ENCODE measurements around the gene GANAB. TPM values are rescaled to one million over a fixed set of nuclear protein-coding genes. Genes with fewer than 3 reads are reported as not detected.
"Not testable (repeated sequence)": the region's sequence is repeated elsewhere in the genome, so short reads cannot be mapped to it uniquely, and the experiment has no call there.

Gene GANAB
- total RNA-seq, result 146 and 347 TPM in 2 replicates

DNA sequence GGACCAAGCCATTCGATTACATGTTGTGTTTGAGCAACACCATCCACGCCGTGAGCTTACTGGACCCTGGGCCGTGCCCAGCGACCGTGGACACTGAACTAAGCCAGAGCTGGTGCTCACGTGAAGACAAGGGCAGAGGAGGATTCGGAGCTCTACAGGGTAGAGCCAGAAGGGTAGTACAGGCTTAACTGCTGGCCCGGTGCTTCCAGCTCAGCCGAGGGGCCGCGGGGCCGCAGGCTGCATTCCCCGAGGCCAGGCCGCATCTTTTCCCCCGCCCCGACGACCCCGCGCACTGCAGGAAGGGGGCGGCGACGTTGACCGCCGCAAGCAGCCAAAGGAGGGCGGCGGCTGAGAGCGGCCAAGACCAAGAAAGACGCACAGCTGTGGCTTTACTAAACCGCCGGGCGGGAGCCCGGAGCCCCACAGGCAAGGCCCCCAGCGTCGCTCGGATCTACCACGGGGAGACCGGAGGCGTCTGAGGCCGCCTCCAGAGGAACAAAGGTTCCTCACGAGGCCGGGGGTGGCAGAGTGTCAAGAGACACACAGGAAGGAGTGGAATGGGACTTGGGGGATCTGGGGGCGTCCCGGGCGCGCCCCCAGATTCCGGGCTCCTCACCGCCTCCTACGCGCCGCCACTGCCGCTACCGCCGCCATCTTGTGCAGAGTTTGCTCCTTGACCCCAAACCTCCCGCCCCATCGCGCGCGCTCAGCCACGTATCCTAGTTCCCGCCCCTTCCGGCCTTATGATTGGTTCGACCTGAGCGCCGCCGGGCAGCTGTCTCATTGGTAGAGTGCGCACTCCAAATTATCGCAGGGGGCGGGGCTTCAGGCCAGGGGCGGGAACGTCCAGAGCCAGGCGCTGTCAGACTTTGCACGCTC lies at the start of gene GANAB:
GANAB (minus strand) TSS at position 668 of the 879 bp plus-strand sequence; CDS start at position 654, 14 bp downstream.
- peak; percentile 88 for DNase-seq (ENCODE audit: low read depth)

- peak; percentile 63 for DNase-seq (ENCODE audit: low read depth)
Observed at GRCh38 chr11:62694455-62695167, 48.2 kb upstream of the GANAB start.

DNA sequence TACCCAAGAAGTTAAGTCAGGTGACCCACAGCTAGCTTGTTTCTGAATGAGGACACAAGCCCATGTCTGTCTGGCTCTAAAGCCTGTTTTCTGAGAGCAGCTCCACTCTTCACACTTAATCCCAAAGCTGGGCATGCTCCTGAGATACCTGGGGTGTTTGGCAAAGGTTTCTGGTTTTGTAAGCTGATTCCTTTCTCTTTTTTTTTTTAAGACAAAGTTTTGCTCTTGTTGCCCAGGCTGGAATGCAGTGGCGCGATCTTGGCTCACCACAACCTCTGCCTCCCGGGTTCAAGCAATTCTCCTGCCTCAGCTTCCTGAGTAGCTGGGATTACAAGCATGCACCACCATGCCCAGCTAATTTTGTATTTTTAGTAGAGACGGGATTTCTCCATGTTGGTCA lies 47.2 kb upstream of the GANAB start:
- DNase-seq (ENCODE audit: low read depth), result not testable (repeated sequence)

- DNase-seq (ENCODE audit: low read depth), result no peak
Observed at GRCh38 chr11:62689421-62690183, 43.2 kb upstream of the GANAB start, which contains the start of gene LRRN4CL. Gene LRRN4CL, minus strand, starts transcription at chr11:62689530. Its CDS starts 1,022 bp downstream, at chr11:62688508.

GRCh38 chr11:62688491-62688890 lies 42.1 kb upstream of the GANAB start:
- peak; percentile 34 for DNase-seq (ENCODE audit: low read depth)

DNA sequence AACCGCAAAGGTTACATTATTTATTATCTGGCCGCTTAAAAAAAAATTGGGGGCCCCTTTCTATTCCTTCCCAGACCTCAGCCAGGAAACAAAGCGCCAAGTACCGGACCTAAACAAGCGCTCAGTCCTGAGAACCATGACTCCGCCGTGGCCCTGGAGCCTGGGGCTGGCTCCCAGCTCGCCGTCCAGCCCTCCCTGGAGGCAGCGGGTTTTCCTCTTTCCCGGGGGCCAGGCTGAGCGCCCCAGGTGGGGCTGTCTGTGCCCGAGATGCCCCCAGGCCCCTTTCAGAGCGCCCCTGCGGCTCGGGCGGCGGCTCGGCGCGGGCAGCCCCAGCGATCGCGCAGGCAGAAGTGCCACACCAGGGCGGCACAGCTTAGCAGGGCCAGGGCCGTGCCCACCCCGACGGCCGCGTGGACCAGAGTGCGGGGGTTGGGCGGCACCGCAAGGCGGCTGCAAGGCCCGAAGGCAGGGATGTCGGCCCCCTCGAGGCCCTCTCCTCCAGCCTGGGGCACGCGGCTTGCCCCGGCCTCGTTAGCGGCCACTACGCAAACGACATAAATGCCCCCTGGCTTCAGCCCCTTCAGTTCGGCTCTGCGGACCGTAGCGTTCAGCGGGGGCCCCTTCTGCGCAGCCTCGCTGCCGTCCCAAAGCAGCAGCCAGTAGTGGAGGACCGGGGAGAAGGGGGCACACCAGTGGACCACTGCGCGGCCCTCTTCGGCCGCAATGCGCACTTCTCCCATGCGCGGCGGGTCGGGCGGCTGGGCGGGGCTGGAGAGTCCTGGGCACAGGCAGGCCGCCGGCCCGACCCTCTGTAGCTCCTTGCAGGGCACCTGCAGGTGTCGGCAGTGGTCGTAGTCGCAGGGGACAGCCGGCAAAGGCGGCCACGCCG lies 41.3 kb upstream of the GANAB start:
- no peak for DNase-seq (ENCODE audit: low read depth)

- DNase-seq (ENCODE audit: low read depth), result no peak
Observed at GRCh38 chr11:62682518-62682917, 36.1 kb upstream of the GANAB start.

GRCh38 chr11:62680825-62681240 lies 34.4 kb upstream of the GANAB start:
- peak; percentile 82 for DNase-seq (ENCODE audit: low read depth)

DNA sequence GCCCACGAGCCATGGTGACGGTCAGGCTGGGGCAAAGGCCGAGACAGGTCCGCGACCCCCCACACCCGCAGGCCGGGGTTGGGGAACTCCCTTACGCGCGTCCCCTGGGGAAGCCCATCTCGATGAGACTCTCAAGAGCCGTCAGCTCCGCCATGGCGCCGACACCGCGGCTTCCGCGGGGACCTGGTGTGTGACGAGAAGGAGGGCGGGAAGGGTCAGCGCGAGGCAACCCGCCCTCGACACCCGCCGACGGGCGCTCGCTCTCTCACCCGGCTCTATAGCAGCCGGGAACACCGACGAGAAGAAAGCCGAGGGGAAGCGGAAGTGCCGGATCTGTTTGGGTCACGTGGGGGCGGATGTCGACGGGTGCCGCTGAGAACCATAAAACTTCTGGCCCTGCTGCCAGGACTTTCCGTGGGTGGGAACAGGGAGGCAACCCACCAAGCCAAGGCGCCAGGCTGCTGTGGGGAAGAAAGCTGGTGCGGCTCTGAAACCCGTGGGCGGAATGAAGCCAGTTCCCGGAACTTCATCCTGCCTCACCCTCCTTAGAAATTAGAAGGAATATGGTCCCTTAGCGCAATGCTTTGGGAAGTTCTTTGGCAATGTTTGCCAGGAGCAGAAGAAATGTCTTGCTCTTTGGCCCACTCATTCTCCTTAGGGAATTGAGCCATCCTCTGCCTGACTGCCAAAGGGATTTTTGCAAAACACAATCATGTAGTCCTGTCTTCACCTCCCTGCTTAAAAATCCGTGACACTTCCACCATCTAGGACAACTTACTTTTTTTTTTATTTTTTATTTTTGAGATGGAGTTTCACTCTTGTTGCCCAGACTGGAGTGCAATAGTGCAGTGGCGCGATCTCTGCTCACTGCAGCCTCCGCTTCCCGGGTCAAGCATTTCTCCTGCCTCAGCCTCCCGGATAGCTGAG lies 32.6 kb upstream of the GANAB start, which contains the start of gene UBXN1:
UBXN1 (minus strand) TSS at position 304 of the 927 bp plus-strand sequence; CDS start at position 154, 150 bp downstream.
- DNase-seq (ENCODE audit: low read depth), result peak; percentile 75

DNA sequence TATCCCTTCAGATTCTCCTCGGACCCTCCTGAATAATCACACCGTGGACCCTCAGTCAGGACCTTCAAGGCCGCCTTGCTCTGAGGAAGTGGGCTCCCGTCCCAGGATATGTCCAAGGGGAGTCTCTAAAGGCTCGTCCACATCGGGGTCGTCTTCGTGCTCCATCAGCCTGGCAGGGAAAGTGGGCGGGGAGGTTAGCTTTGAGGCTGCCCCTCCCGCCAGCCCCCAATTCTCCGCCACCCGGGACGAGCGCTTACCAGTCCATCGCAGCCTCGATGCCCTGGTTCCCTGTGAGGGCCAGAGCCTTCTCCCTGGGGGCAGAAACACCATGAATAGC lies 32.0 kb upstream of the GANAB start:
- DNase-seq (ENCODE audit: low read depth), result no peak

- DNase-seq (ENCODE audit: low read depth), result no peak
Observed at GRCh38 chr11:62677714-62678113, 31.3 kb upstream of the GANAB start.

DNA sequence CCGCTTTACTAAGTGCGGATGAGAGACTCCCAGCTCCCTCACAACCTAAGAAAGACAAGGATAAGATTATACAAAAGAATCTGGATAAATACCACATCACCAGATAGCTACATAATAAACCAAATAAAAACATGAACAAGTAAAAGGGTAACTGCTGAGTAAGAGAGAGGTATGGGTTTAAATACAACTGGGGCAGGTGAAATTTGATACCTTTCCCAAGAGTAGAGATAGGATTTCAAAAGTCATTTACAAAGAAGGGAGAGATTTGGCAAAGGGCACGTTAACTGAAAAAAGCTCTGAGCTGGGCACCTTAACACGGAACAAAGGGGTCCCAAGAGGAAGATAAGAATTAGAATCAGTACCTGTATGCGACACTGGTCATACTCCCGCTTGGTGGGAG lies 30.7 kb upstream of the GANAB start:
- no peak for DNase-seq (ENCODE audit: low read depth)

DNA sequence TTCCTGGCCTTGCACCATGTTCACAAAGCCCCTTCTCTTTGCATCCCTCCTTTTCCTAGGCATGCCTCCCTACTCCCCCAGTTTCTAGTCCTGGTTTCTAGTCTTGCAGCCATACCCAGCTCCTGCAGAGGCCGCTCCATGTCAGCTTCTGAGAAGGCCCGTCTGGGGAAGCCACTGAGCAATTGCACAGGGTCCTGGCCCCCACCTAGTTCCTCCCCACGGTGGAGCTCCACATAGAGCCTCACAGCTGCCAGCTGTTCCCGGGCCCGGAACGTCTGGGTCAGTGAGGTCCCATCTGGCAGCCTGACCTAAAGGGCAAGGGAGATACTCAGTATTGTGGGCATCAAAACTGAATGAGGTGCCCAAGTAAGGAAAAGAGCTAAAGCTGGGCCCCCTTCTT lies 30.3 kb upstream of the GANAB start:
- DNase-seq (ENCODE audit: low read depth), result no peak

DNA sequence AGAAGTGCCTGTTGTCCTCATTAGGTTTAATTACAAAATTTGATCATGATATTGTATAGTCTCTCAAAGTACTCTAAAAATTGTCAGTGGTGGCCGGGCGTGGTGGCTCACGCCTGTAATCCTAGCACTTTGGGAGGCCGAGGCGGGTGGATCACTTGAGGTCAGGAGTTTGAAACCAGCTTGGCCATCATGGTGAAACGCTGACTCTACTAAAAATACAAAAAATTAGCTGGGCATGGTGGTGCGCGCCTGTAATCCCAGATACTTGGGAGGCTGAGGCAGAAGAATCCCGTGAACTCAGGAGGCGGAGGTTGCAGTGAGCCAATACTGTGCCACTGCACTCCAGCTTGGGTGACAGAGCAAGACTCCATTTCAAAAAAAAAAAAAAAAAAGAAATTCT lies 29.0 kb upstream of the GANAB start:
- DNase-seq (ENCODE audit: low read depth), result not testable (repeated sequence)

DNA sequence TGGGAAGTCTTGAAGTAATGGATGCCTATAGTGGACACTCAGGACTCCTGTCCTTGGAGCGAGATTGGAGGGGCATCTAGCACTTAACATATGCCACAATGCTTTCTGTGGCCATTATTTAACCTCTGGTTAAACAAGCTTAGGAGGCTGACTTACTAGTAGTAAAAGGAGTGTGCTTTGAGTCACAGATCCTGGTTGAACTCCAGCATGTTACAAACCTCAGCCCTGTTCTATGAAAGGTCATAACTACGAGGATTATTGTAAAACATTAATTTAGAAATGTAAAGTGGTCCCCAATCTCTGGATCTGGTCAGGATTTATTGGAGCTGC lies 26.7 kb upstream of the GANAB start:
- no peak for DNase-seq (ENCODE audit: low read depth)

GRCh38 chr11:62671608-62672389 lies 25.4 kb upstream of the GANAB start, which contains the start of the genes LBHD1 and UQCC3:
Gene LBHD1, minus strand, starts transcription at chr11:62672267. Its CDS starts 2,236 bp downstream, at chr11:62670031.
Gene UQCC3, plus strand, starts transcription at chr11:62671673. Its CDS starts 73 bp downstream, at chr11:62671746.
- peak; percentile 75 for DNase-seq (ENCODE audit: low read depth)

GRCh38 chr11:62671236-62671607 lies 24.8 kb upstream of the GANAB start:
- peak; percentile 33 for DNase-seq (ENCODE audit: low read depth)

- DNase-seq (ENCODE audit: low read depth), result no peak
Observed at GRCh38 chr11:62669420-62670161, 23.2 kb upstream of the GANAB start.
